Measurements from ENCODE around the gene LZTS2.
"Not testable (repeated sequence)": the region's sequence is repeated elsewhere in the genome, so short reads cannot be mapped to it uniquely, and the experiment has no call there.

Gene LZTS2

GRCh38 chr10:101031796-101032636, 32.4 kb downstream of the LZTS2 start:
- no peak overlapping the region for H3K9ac ChIP-seq (ENCODE audit: low read depth, low read length)
- peak overlapping the region; percentile 77 for H3K4me3 ChIP-seq (ENCODE audit: low read length)
- peaks cover 78% of the 10 kb centered on the region for H3K27me3 ChIP-seq (ENCODE audit: insufficient read depth, low read length)

GRCh38 chr10:101032637-101033224, 33.1 kb downstream of the LZTS2 start:
- Histone ChIP-seq H3K36me3 (ENCODE audit: insufficient read depth, low read depth, low read length) (no peaks in the 10 kb centered on the region), H3K9me3 (ENCODE audit: insufficient read depth, low read depth, low read length) (no peaks in the 10 kb centered on the region), H3K27me3 (ENCODE audit: insufficient read depth, low read length) (peaks cover 84% of the 10 kb centered on the region), H3K4me1 (ENCODE audit: insufficient read depth, low read length) (peaks cover 12% of the 10 kb centered on the region), H3K9ac (ENCODE audit: low read depth, low read length) (no peak overlapping the region), H3K4me3 (ENCODE audit: low read length) (peak overlapping the region; percentile 77; the same call in 1 of the 2 replicates), H3K27ac (ENCODE audit: low read length) (no peak overlapping the region)

More at GRCh38 chr10:101031796-101032636, 32.4 kb downstream of the LZTS2 start:
- peaks cover 12% of the 10 kb centered on the region for H3K4me1 ChIP-seq (ENCODE audit: insufficient read depth, low read length)
- no peaks in the 10 kb centered on the region for H3K36me3 ChIP-seq (ENCODE audit: insufficient read depth, low read depth, low read length)
- no peak overlapping the region for H3K27ac ChIP-seq (ENCODE audit: low read length)
- no peaks in the 10 kb centered on the region for H3K9me3 ChIP-seq (ENCODE audit: insufficient read depth, low read depth, low read length)

- peaks cover 12% of the 10 kb centered on the region for H3K4me1 ChIP-seq (ENCODE audit: insufficient read depth, low read length)
- H3K9ac ChIP-seq (ENCODE audit: low read depth, low read length) = no peak overlapping the region
- no peaks in the 10 kb centered on the region for H3K36me3 ChIP-seq (ENCODE audit: insufficient read depth, low read depth, low read length)
- H3K4me3 ChIP-seq (ENCODE audit: low read length) = no peak overlapping the region
- H3K27me3 ChIP-seq (ENCODE audit: insufficient read depth, low read length) = peaks cover 84% of the 10 kb centered on the region
- no peaks in the 10 kb centered on the region for H3K9me3 ChIP-seq (ENCODE audit: insufficient read depth, low read depth, low read length)
- H3K27ac ChIP-seq (ENCODE audit: low read length) = no peak overlapping the region
These were observed 33.7 kb downstream of the LZTS2 start for GRCh38 chr10:101033276-101033675.

- not testable (repeated sequence) for H3K9me3 ChIP-seq (ENCODE audit: insufficient read depth, low read depth, low read length); H3K27ac ChIP-seq (ENCODE audit: low read length); H3K9ac ChIP-seq (ENCODE audit: low read depth, low read length); H3K36me3 ChIP-seq (ENCODE audit: insufficient read depth, low read depth, low read length); H3K4me3 ChIP-seq (ENCODE audit: low read length)
- H3K27me3 ChIP-seq (ENCODE audit: insufficient read depth, low read length) = peaks cover 81% of the 10 kb centered on the region
- peaks cover 12% of the 10 kb centered on the region for H3K4me1 ChIP-seq (ENCODE audit: insufficient read depth, low read length)
These were observed 34.8 kb downstream of the LZTS2 start for GRCh38 chr10:101034404-101034803.

- Histone ChIP-seq H3K4me3 (ENCODE audit: low read length) (no peak overlapping the region), H3K36me3 (ENCODE audit: insufficient read depth, low read depth, low read length) (no peaks in the 10 kb centered on the region), H3K27ac (ENCODE audit: low read length) (no peak overlapping the region), H3K9me3 (ENCODE audit: insufficient read depth, low read depth, low read length) (no peaks in the 10 kb centered on the region), H3K9ac (ENCODE audit: low read depth, low read length) (no peak overlapping the region), H3K4me1 (ENCODE audit: insufficient read depth, low read length) (peaks cover 8% of the 10 kb centered on the region), H3K27me3 (ENCODE audit: insufficient read depth, low read length) (peaks cover 82% of the 10 kb centered on the region)
These were observed 35.7 kb downstream of the LZTS2 start for GRCh38 chr10:101035314-101035713.

GRCh38 chr10:101035916-101036702, 36.5 kb downstream of the LZTS2 start:
- no peak overlapping the region for H3K27ac ChIP-seq (ENCODE audit: low read length)
- no peak overlapping the region for H3K9ac ChIP-seq (ENCODE audit: low read depth, low read length)
- no peaks in the 10 kb centered on the region for H3K36me3 ChIP-seq (ENCODE audit: insufficient read depth, low read depth, low read length)
- no peaks in the 10 kb centered on the region for H3K9me3 ChIP-seq (ENCODE audit: insufficient read depth, low read depth, low read length)
- peaks cover 7% of the 10 kb centered on the region for H3K4me1 ChIP-seq (ENCODE audit: insufficient read depth, low read length)
- H3K4me3 ChIP-seq (ENCODE audit: low read length) = no peak overlapping the region
- peaks cover 75% of the 10 kb centered on the region for H3K27me3 ChIP-seq (ENCODE audit: insufficient read depth, low read length)

GRCh38 chr10:101036726-101037125, 37.1 kb downstream of the LZTS2 start:
- no peak overlapping the region for H3K4me3 ChIP-seq (ENCODE audit: low read length)
- no peak overlapping the region for H3K9ac ChIP-seq (ENCODE audit: low read depth, low read length)
- no peaks in the 10 kb centered on the region for H3K36me3 ChIP-seq (ENCODE audit: insufficient read depth, low read depth, low read length)
- H3K27me3 ChIP-seq (ENCODE audit: insufficient read depth, low read length) = peaks cover 69% of the 10 kb centered on the region
- H3K27ac ChIP-seq (ENCODE audit: low read length) = no peak overlapping the region
- no peaks in the 10 kb centered on the region for H3K9me3 ChIP-seq (ENCODE audit: insufficient read depth, low read depth, low read length)
- peaks cover 7% of the 10 kb centered on the region for H3K4me1 ChIP-seq (ENCODE audit: insufficient read depth, low read length)

- no peak overlapping the region for H3K4me3 ChIP-seq (ENCODE audit: low read length)
- peaks cover 3% of the 10 kb centered on the region for H3K4me1 ChIP-seq (ENCODE audit: insufficient read depth, low read length)
- H3K27me3 ChIP-seq (ENCODE audit: insufficient read depth, low read length) = peaks cover 56% of the 10 kb centered on the region
- H3K36me3 ChIP-seq (ENCODE audit: insufficient read depth, low read depth, low read length) = no peaks in the 10 kb centered on the region
- no peak overlapping the region for H3K27ac ChIP-seq (ENCODE audit: low read length)
- no peak overlapping the region for H3K9ac ChIP-seq (ENCODE audit: low read depth, low read length)
- no peaks in the 10 kb centered on the region for H3K9me3 ChIP-seq (ENCODE audit: insufficient read depth, low read depth, low read length)
These were observed 38.9 kb downstream of the LZTS2 start for GRCh38 chr10:101038484-101038883.

GRCh38 chr10:101040061-101040460, 40.5 kb downstream of the LZTS2 start:
- no peak overlapping the region for H3K9ac ChIP-seq (ENCODE audit: low read depth, low read length)
- H3K4me1 ChIP-seq (ENCODE audit: insufficient read depth, low read length) = peaks cover 7% of the 10 kb centered on the region
- H3K27me3 ChIP-seq (ENCODE audit: insufficient read depth, low read length) = peaks cover 58% of the 10 kb centered on the region
- no peak overlapping the region for H3K27ac ChIP-seq (ENCODE audit: low read length)
- H3K4me3 ChIP-seq (ENCODE audit: low read length) = no peak overlapping the region
- H3K36me3 ChIP-seq (ENCODE audit: insufficient read depth, low read depth, low read length) = no peaks in the 10 kb centered on the region
- H3K9me3 ChIP-seq (ENCODE audit: insufficient read depth, low read depth, low read length) = no peaks in the 10 kb centered on the region

GRCh38 chr10:101040851-101041250, 41.2 kb downstream of the LZTS2 start:
- Histone ChIP-seq H3K9me3 (ENCODE audit: insufficient read depth, low read depth, low read length) (no peaks in the 10 kb centered on the region), H3K9ac (ENCODE audit: low read depth, low read length) (no peak overlapping the region), H3K4me3 (ENCODE audit: low read length) (no peak overlapping the region), H3K27ac (ENCODE audit: low read length) (no peak overlapping the region), H3K4me1 (ENCODE audit: insufficient read depth, low read length) (peaks cover 7% of the 10 kb centered on the region), H3K36me3 (ENCODE audit: insufficient read depth, low read depth, low read length) (no peaks in the 10 kb centered on the region), H3K27me3 (ENCODE audit: insufficient read depth, low read length) (peaks cover 58% of the 10 kb centered on the region)

GRCh38 chr10:101041252-101041761, 41.7 kb downstream of the LZTS2 start:
- no peaks in the 10 kb centered on the region for H3K9me3 ChIP-seq (ENCODE audit: insufficient read depth, low read depth, low read length)
- no peaks in the 10 kb centered on the region for H3K36me3 ChIP-seq (ENCODE audit: insufficient read depth, low read depth, low read length)
- H3K4me1 ChIP-seq (ENCODE audit: insufficient read depth, low read length) = peaks cover 7% of the 10 kb centered on the region
- H3K27ac ChIP-seq (ENCODE audit: low read length) = no peak overlapping the region
- no peak overlapping the region for H3K9ac ChIP-seq (ENCODE audit: low read depth, low read length)
- H3K27me3 ChIP-seq (ENCODE audit: insufficient read depth, low read length) = peaks cover 58% of the 10 kb centered on the region
- H3K4me3 ChIP-seq (ENCODE audit: low read length) = no peak overlapping the region

Data from iPS-20b (cell line).